GM21515 (cell line): ENCODE measurements around the gene MGAT4D.
"Not testable (repeated sequence)": the region's sequence is repeated elsewhere in the genome, so short reads cannot be mapped to it uniquely, and the experiment has no call there.

Experiments used
- ATAC-seq: cut with Tn5 transposase; IDR thresholded peaks from one replicate; pipeline ENCODE4 v1.9.1; 2021; ENCODE audit not compliant: unreplicated experiment

Gene MGAT4D

DNA sequence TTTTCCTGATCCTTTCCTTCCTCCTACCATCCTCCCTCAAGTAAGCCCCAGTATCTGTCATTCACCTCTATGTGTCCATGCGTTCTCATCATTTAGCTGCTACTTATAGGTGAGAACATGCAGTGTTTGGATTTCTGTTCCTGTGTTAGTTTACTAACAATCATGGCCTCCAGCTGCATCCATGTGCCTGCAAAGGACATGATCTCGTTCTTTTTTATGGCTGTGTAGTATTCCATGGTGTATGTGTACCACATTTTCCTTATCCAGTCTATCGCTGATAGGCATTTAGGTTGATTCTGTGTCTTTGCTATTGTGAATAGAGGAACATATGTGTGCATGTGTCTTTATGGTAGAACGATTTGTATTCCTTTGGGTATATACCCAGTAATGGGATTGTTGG is 53.7 kb downstream of the MGAT4D start:
- not testable (repeated sequence) for ATAC-seq

DNA sequence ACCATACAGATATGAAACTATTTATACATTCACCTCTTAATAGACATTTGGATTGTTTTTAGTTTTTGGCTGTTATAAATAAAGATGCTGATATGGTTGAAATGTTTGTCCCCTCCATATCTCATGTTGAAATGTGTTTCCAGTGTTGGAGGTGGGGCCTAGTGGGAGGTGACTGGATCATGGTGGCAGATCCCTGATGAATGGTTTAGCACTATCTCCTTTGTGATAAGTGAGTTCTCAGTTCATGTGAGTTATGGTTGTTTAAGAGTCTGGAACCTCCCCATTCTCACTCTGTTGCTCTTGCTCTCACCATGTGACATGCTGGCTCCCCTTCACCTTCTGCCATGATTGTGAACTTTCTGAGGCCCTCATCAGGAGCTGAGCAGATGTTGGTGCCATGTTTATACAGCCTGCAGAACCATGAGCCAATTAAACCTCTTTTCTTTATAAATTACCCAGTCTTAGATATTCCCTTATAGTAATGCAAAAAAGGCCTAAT is 58.4 kb downstream of the MGAT4D start:
- no peak for ATAC-seq

- ATAC-seq: no peak
Observed at GRCh38 chr4:140427919-140428471, 70.1 kb downstream of the MGAT4D start.

DNA sequence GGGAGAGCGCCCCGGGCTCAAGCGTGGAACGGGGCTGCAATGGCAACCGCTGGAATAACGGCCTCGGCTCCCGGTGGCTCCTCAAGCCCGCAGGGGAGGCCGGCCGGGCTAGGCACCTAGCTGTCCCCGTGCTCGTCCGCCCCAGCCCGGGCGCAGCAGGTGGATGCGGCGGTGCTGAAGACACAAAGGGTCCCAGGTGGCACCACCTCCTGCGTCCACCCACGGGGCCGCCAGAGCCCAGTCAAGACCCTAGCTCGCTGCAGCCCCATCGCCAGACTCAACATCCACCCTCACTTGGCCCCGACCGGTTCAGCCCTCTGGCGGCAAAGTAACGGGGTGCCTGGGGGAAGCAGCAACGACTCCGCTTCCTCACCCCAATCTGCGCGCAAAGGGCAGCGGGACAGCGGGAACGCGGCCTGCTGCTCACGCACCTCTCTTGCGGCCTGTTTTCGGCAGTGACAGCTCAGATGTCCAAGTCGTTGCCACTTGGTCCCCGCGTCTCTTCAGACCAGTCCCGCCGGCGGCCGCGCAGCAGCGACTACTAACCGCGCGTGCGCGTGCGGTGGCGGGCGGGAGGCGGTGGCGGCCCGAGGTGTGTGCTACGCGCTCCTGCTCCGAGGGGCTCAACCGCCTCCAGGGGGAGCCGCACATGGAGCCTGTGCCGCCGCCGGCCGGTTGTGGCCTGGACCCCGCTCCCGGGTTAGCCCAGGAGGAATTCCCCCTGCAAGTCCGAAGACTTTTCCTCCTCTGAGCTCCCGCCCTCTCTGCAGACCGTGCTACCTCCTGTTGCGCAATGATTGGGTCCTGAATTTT is 70.8 kb downstream of the MGAT4D start, which contains the start of gene CLGN:
CLGN (minus strand) TSS at position 543 of the 813 bp plus-strand sequence. CDS start 14,570 bp downstream, outside the sequence.
- peak; percentile 92 for ATAC-seq

DNA sequence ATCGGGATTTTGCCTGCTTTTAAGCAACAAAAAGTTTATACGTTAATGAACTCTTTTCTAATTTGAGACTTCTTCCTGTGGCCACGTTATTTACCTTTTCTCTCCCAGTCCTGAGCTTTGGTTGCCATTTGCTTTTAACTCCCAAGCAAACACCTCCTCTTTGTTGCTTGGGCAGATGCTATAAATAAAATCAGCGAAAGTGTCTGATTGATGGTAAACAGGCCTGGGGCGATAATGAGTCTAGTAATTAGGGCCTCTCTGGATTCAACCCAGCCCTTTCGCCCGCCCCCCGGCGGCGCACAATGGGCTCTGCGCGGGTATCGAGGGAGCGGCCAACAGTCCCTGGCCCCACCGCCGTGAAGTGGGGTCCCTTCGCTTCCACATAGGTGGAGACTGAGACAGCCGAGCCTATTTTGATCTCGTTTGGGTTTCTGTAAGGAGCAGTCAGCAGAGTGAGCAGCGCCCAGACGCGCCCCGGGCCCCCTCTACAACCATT is 71.4 kb downstream of the MGAT4D start:
- peak; percentile 20 for ATAC-seq

DNA sequence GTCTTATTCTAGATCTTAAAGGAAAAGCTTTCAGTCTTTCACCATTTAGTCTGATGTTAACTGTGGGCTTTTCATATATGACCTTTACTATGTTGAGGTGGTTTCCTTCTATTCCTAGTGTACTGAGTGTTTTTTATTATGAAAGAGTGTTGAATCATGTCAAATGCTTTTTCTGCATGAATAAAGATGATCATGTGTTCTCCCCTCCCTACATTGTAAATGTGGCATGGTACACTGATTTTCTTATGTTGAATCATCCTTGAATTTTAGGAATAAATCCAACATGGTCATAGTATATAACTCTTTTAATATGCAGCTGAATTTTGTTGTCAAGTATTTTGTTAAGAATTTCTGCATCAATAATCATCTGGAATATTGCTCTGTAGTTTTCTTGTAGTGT is 75.0 kb downstream of the MGAT4D start:
- no peak for ATAC-seq

- not testable (repeated sequence) for ATAC-seq
Observed at GRCh38 chr4:140413130-140413969, 84.7 kb downstream of the MGAT4D start.

GRCh38 chr4:140408974-140409373 is 89.1 kb downstream of the MGAT4D start:
- no peak for ATAC-seq

DNA sequence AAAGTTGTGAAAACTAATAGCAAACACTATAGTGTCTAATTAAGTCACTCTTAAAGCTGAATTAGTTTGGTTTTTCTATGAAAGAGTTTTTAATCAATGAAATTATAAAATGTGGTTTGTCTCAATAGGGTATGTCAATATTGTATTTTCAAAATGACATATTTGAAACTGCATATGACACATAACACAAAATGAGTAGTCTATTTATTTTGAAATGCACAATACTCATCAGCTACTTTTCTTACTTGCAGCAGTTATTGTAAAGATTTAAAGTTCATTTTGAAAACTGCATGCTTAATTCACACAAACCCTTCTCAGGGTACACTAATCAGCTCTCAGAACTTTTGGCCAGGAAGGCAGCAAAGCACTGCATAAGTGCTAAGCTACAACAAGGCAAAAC is 91.8 kb downstream of the MGAT4D start:
- ATAC-seq: no peak

DNA sequence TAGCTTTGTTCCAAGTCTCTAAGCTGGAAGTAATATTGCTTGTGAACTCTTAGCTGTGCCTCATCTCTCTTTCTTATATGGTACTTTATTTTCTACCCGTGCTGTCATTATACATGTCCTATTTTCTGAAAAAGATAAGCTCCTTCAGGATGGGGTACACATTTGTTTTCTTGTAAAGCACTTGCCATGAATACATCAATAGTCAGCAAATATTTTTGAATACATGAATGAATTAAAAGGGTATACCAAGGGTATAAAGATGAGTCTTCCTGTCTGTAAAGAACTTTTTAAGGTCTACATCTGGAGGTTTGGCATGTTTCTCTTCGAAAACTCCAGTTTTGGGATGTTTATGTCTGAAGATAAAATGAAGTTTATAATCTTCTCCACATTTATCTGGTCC is 98.0 kb downstream of the MGAT4D start:
- ATAC-seq: no peak

DNA sequence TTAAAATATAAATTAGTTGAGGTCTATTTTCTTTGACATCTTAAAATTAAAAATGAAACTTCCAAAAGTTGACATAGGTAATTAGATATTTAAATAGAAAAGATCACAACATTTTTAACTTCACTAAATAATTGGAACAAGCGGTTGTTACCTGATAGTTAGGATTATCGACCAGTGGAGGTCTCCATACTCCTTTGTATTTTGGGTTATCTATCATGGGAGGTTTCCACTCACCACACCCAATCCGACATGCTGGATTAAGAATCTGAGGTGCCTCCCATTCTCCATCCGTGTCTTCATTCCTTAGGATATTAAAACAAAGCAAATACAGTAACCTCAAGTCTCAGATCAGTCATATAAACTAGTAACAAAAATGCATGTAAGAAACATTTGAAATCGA is 102.4 kb downstream of the MGAT4D start:
- no peak for ATAC-seq
